ENCODE data around the gene HABP4.

Gene HABP4

DNA sequence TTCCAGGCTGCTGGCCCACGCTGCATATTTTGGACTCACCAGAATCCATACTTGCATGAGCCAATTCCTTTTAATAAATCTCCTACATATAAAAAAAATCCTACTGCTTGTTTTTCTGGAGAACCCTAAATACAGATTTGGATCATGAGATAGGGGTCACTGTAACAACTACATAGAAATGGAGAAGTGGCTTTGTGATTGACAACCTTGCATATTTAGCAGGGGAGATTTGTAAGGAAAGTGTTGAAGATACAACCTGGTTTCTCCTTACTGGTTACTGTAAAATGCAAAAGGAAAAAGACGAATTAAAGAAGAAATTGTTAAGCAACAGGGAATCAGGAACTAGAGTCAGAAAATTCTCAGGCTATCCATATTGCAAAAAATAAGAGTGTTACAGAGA, 74.8 kb downstream of the HABP4 start:
- no peak for DNase-seq

DNA sequence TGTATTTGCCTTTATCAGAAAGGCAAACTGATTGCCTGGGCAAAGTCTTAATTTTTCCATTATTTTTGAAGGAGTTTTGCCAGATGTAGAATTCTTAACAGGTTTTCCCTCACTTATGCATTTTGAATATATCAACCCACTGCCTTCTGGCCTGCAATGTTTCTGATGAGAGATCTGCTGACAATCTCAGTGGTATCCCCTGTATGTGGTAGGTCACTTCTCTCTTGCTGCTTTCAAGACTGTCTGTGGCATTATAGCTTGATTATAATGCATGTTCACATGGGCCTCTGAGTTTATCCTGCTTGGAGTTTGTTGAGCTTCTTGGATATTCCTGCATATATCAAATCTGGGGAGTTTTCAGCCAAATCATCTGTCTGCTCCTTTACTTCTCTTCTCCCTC, 82.2 kb downstream of the HABP4 start:
- DNase-seq, result no peak

DNA sequence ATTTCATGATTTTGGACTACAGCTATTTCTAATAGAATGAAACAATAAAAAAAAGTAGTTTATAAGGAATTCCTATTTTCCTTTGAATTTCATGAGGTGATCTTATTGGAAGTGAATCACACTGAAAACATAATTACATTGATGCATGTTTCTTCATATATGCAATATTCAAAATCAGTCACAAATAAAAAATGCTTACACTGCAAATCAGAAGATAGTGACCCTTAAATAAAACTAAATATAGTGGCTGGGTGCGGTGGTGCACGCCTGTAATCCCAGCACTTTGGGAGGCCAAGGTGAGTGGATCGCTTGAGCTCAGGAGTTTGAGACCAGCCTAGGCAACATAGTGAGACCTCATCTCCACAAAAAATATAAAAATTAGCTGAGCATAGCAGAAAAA, 90.1 kb downstream of the HABP4 start:
- DNase-seq, result no peak
